ENCODE data around the gene GPR153.
"Not testable (repeated sequence)": the region's sequence is repeated elsewhere in the genome, so short reads cannot be mapped to it uniquely, and the experiment has no call there.

The GPR153 gene

GRCh38 chr1:6233376-6233775, 27.5 kb downstream of the GPR153 start:
- no peak for DNase-seq (ENCODE audit: low read depth in 2 of 2)

- no peak for DNase-seq (ENCODE audit: low read depth in 2 of 2)
Measured at GRCh38 chr1:6225651-6226050, 35.2 kb downstream of the GPR153 start.

- no peak for DNase-seq (ENCODE audit: low read depth in 2 of 2)
Measured at GRCh38 chr1:6224718-6225117, 36.2 kb downstream of the GPR153 start.

GRCh38 chr1:6223617-6224016, 37.3 kb downstream of the GPR153 start:
- no peak for DNase-seq (ENCODE audit: low read depth in 2 of 2)

GRCh38 chr1:6222636-6223035, 38.3 kb downstream of the GPR153 start:
- DNase-seq (ENCODE audit: low read depth in 2 of 2) = no peak

GRCh38 chr1:6221210-6221784, 39.6 kb downstream of the GPR153 start:
- DNase-seq (ENCODE audit: low read depth in 2 of 2) = no peak

GRCh38 chr1:6220236-6220635, 40.7 kb downstream of the GPR153 start:
- DNase-seq (ENCODE audit: low read depth in 2 of 2) = no peak

GRCh38 chr1:6219641-6220040, 41.3 kb downstream of the GPR153 start:
- not testable (repeated sequence) for DNase-seq (ENCODE audit: low read depth in 2 of 2)

GRCh38 chr1:6218375-6219164, 42.3 kb downstream of the GPR153 start:
- no peak for DNase-seq (ENCODE audit: low read depth in 2 of 2)

- no peak for DNase-seq (ENCODE audit: low read depth in 2 of 2)
Measured at GRCh38 chr1:6212193-6212959, 48.5 kb downstream of the GPR153 start.

GRCh38 chr1:6211731-6212130, 49.2 kb downstream of the GPR153 start:
- no peak for DNase-seq (ENCODE audit: low read depth in 2 of 2)

- DNase-seq (ENCODE audit: low read depth in 2 of 2) = no peak
Measured at GRCh38 chr1:6210591-6211355, 50.1 kb downstream of the GPR153 start.

- no peak for DNase-seq (ENCODE audit: low read depth in 2 of 2)
Measured at GRCh38 chr1:6209661-6210580, 51.0 kb downstream of the GPR153 start.

- DNase-seq (ENCODE audit: low read depth in 2 of 2) = no peak
Measured at GRCh38 chr1:6208723-6209660, 51.9 kb downstream of the GPR153 start.

- no peak for DNase-seq (ENCODE audit: low read depth in 2 of 2)
Measured at GRCh38 chr1:6207921-6208320, 53.0 kb downstream of the GPR153 start.

GRCh38 chr1:6207075-6207885, 53.6 kb downstream of the GPR153 start:
- DNase-seq (ENCODE audit: low read depth in 2 of 2) = no peak

GRCh38 chr1:6206520-6206855, 54.4 kb downstream of the GPR153 start:
- no peak for DNase-seq (ENCODE audit: low read depth in 2 of 2)

GRCh38 chr1:6205849-6206519, 54.9 kb downstream of the GPR153 start, which contains the start of gene RNF207:
RNF207 (plus strand) TSS chr1:6206119; CDS start chr1:6206536, 417 bp downstream.
- peak; percentile 29 to 38 for DNase-seq (ENCODE audit: low read depth in 2 of 2)
